Fibroblast of villous mesenchyme (primary cell): ENCODE results near the gene KRT38. TPM values are rescaled to one million over a fixed set of nuclear protein-coding genes. Genes with fewer than 3 reads are reported as not detected.
"Not testable (repeated sequence)": the region's sequence is repeated elsewhere in the genome, so short reads cannot be mapped to it uniquely, and the experiment has no call there.

Experiments used
- DNase-seq: peaks from one replicate; pipeline ENCODE4 v3.0.0-alpha.2; 2010; ENCODE audit warnings: low read depth
- H3K4me3 ChIP-seq: 2 replicates; pipeline ENCODE4 v1.5.1; 2011; ENCODE audit warnings: low read depth, mild to moderate bottlenecking, low read length
- CTCF ChIP-seq: IDR thresholded peaks from 2 replicates; pipeline ENCODE4 v1.5.1; 2012; ENCODE audit warnings: low read depth, mild to moderate bottlenecking, low read length; ENCODE audit not compliant: insufficient read depth
- total RNA-seq: library from RNA; depleted of rRNA; stranded (reverse); fragments of >200 nt; gene quantifications from 2 replicates; pipeline ENCODE4 v1.2.3, GENCODE V29; 2012

The KRT38 gene
- total RNA-seq, 1 donor: under 0.01 TPM

- TF ChIP-seq CTCF: no peak
- no peak overlapping the region for H3K4me3 ChIP-seq
- peak; percentile 68 for DNase-seq
These were observed 12.0 kb downstream of the KRT38 start for GRCh38 chr17:41428591-41429291.

GRCh38 chr17:41424111-41424635, 16.6 kb downstream of the KRT38 start, which contains the start of gene KRT37:
Gene KRT37 (minus strand): TSS chr17:41424585. CDS start chr17:41424523, 62 bp downstream.
- TF ChIP-seq CTCF: no peak
- no peak for DNase-seq
- H3K4me3 ChIP-seq: no peak within 1 kb of the TSS

- DNase-seq, H3K4me3 ChIP-seq: not testable (repeated sequence)
These were observed 18.2 kb downstream of the KRT38 start for GRCh38 chr17:41422586-41422985.

- H3K4me3 ChIP-seq: no peak overlapping the region
- peak; percentile 90 for DNase-seq
- no peak for TF ChIP-seq CTCF
These were observed 19.2 kb downstream of the KRT38 start for GRCh38 chr17:41421617-41422016.

GRCh38 chr17:41421116-41421515, 19.7 kb downstream of the KRT38 start:
- TF ChIP-seq CTCF: no peak
- peak; percentile 88 for DNase-seq
- no peak overlapping the region for H3K4me3 ChIP-seq

- H3K4me3 ChIP-seq: no peak overlapping the region
- no peak for DNase-seq
- no peak for TF ChIP-seq CTCF
These were observed 20.6 kb downstream of the KRT38 start for GRCh38 chr17:41420134-41420533.

GRCh38 chr17:41419716-41420115, 21.1 kb downstream of the KRT38 start:
- DNase-seq: no peak
- TF ChIP-seq CTCF: no peak
- H3K4me3 ChIP-seq: no peak overlapping the region
